ENCODE data around the gene CIDEC.
"Not testable (repeated sequence)": the region's sequence is repeated elsewhere in the genome, so short reads cannot be mapped to it uniquely, and the experiment has no call there.

CIDEC gene

DNA sequence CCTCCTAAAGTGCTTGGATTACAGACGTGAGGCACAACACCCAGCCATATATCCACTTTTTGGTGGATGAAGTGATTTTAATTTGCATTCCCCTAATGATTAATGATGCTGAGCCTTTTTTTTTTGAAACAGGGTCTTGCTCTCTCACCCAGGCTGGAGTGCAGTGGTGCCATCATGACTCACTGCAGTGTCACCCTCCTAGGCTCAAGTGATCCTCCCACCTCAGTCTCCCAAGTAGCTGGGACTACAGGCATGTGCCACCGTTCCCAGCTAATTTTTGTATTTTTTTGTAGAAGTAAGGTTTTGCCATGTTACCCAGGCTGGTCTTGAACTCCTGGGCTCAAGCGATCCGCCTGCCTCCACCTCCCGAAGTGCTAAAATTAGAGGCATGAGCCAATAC, 8.0 kb downstream of the CIDEC start:
- DNase-seq, result not testable (repeated sequence)

DNA sequence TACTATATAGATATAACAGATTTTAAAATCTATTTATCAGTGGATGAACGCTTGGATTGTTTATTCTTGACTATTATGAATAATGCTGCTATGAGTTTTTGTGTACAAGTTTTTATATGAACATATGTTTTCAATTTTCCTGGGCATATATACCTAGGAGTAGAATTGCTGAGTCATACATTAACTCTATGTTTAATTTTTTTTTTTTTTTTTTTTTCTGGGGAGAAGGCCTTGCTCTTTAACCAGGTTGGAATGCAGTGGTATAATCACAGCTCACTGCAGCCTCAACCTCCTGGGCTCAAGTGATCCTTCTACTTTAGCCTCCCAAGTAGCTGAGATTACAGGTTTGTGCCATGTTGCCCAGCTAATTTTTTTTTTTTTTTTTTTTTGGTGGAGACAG, 9.1 kb downstream of the CIDEC start:
- no peak for DNase-seq

DNA sequence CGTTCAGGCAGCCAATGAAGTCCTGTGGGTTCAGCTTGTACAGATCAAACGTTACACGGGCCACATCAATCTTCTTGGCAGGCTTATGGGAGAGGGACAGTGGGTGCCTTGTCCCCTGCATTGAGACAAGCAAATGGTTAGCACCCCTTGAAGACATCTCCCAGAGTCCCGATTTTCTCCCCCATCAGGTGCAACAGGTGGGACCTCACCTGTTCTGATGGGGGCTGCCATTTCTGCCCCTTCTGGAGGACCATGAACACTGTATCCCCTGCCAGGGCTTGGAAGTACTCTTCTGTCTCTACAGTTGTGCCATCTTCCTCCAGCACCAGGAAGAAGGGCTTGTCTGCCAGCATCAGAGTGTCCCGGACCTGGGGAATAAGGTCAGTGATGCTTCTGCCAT, 10.1 kb downstream of the CIDEC start:
- no peak for DNase-seq

DNA sequence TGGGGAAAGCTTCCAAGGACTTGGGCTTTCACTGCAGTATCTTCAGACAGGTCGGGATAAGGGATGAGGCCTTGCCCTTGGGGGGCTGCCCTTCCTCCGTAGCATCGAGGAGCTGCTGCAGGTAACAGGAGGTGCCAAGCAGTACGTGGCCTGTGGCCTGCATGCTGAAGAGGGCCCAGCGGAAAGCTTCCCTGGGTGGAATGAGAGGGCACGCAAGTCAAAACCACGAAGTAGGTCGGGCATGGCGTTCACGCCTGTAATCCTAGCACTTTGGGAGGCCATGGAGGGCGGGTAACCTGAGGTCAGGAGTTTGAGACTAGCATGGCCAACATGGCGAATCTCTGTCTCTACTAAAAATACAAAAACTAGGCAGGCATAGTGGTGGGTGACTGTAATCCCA, 12.9 kb downstream of the CIDEC start:
- no peak for DNase-seq

DNA sequence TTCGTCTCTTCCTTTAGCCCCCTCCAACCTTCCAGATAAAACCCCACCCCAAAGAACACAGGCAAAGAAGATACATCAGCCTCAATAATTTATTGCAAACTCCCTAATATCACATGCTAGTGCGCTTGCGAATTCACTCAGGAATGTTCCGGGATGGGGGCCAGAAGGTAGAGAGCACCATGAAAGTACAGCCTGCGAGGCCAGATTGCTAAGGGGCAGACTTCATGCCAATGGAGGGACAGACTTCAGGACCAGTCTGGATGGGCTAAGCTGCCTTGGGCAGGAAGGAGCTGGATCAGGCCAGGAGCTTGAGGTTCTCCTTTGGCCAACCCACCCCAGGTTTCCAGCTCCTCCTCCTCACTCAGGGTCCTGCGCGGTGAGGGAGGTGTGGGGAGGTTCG, 13.4 kb downstream of the CIDEC start:
- DNase-seq, result no peak

DNA sequence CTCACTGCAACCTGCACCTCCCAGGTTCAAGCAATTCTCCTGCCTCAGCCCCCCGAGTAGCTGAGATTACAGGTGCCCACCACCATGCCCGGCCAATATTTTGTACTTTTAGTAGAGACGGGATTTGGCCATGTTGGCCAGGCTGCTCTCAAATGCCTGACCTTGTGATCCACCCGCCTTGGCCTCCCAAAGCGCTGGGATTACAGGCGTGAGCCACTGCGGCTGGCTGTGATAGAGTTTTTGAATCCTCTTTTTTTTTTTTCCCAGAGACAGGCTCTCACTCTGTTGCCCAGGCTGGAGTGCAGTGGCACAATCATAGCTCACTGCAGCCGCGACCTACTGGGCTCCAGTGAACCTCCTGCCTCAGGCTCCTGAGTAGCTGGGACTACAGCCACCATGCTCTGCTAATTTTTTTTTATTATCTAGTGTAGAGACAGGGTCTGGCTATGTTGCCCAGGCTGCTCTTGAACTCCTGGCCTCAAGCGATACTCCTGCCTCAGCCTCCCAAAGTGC, 14.9 kb downstream of the CIDEC start:
- DNase-seq, result not testable (repeated sequence)

DNA sequence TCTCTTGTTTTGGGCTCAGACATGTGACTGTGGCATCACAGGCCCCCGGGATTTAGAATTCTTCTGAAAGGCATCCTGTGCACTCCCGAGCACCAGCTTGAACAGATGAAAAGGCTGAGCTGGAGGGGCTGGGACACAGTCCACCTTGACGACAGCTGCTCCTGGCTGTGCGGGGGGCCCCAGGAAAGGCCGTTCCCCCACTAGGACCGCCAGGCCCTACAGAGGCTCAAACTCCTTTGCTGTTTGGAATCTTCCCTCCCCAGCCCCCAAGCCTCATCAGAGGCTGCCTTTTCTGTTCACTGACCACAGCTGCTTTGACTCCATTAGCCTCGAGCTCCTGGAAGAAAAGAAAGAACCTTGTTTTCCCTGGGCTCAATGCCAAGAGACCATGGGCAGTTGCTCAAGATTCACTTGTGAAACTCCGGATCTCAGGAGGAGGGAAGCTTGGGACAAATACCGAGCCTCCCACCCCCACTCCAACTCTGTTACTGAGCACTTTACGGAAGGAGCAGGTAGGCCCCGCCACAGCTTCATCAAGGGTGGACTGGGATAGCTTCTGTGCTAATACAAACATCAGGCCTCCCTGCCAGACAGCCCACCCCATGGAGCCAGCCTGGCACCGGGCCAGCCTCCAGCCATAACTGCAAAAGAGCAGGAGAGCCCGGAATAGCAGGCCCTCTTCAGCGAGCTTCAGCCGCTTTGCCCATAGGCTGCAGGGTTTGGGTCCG, 15.7 kb downstream of the CIDEC start:
- DNase-seq, result no peak

DNA sequence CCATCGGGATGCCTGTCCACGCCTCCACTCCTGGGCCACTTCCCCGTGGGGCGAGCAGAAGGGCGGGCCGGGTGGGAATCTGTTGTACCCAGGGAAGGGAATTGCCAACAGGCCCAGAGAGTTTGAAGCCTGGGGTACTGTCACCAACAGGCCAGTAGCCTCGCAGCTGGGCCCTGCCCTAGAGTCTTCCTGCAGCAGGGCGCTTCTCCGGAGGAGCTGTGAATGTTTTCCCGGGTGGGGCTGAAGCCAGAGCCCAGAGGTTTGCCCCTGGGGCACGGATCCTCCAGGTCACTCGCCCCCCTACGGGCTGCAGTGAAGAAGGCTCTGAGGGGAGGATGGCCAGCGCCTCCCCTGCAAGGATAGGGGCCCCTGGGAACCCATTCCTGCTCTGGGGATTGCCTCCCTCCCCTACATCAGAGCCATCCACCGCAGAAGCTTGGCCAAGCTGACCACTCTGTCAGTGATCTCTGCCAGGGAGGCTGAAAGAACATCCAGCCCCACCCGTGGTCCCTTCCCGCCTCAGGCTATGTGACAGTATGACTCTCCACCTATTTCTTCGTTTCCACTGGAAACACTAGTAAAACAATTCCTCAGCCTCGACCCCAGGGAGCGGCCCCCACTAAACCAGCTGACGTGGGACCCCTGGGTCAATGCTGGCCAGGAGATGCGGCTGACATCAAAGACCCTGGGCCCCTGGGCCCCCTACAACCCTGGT, 16.8 kb downstream of the CIDEC start:
- no peak for DNase-seq

DNA sequence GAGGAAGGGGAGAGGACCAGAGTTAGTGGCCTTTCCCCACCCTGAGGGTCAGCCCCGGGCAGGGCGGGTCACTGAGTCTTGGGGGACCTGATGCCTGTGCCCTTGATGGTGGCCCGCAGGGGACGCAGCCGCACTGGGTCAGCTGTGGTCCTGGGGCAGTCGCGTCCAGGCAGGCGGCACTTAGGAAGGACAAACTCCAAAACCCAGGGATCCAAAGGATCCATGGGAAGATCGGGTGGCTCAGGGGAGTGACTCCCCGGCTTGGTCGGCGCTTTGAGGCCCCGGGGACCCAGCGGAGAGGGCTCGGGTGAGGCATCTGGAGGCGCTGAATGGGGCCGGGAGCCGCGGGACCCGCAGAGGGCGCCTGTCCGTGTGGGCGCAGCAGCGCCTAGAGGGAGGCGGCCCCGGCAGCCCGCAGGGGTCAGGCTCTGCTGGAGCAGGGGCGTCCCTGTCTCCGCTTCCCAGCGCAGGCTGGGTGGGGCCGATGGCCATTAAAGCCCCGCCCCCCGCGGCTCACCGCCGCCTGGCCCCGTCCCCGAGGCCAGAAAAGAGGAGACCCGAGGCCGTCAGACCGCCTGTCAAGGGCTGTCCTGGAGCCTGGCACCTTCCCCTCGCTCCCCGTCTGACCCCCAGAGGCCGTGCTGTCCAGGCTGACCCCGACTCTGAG, 17.5 kb downstream of the CIDEC start:
- DNase-seq, result peak; percentile 30 to 33

DNA sequence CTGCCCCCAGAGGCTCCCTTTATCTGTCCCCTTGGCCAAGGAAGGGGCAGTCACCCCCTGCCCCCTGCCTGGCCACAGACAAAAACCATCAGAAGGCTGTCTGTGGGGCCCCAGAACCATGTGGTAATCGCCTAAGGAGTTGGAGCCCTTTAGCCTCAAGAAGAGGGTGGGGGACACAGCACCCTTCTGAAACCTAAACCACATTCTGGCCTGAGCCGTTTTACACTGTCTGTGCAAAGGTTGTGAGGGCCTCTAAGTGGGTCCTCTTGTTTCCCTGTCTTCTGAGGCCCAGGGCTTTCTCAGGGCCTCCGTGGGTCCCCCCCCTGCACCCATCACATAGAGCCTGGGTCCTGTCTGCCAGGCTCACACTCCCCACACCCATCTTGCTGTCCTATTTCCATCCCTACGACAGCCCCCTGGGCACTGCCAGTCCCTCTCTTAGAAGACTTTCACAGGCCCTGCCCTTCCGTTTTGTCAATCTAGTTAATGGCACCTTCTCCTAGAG, 18.4 kb downstream of the CIDEC start:
- no peak for DNase-seq

DNA sequence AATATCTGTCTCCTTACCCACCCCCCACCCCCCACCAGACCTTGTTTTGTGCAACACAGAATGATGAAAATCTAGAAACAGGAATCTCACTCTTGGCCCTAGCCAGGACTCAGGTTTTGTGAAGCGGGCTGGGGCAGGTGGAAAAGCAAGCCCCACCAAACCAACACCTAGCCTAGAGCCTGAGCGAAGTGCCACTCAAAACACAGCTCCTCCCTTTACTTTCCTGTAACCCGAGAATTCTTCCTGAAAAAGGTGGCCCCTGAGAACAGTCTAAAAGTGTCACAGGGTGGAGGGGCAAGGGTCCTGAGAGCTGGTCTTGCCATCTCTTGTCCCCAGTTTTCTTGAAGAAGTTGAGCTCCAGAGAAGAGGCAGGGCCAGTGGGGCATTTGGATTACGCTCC, 18.9 kb downstream of the CIDEC start:
- no peak for DNase-seq

DNA sequence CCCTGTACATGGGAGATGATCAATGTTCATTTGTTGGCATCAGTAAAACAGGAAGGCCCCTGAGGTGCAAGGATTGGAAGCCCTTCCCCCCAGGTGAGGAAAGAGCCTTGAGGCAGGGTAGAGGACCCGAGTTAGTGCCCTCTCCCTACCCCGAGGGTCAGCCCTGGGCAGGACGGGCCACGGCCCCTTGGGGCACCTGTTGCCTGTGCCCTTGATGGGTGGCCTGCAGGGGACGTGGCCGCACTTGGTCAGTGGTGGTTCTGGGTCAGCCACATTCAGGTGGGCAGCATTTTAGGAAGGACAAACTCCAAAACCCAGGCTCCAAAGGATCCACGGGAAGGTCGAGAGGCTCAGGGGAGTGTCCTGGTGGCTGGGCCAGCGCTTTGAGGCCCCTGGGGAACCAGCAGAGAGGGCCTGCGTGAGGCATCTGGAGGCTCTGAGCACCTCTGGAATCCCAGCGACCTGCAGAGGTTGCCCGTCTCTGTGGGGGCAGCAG, 20.5 kb downstream of the CIDEC start:
- DNase-seq, result no peak

DNA sequence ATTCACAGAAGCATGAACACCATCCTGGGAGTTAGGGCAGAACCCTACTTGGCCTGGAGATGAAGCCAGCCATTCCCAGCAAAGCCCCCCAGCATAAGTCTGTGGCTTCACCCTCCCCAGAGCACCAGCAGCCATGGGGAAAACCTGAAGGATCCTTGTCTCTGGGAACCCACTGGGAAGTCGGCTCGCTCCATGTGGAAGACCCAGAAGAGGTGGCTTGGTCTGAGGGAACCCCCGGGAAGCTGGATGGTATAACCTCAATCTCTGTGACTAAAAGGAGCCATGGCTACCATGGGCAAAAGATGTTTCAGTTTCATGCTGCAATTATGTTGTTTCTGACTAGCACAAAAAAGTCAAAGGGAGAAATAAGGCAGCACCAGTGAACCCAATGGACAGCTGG, 24.5 kb downstream of the CIDEC start:
- DNase-seq, result no peak

DNA sequence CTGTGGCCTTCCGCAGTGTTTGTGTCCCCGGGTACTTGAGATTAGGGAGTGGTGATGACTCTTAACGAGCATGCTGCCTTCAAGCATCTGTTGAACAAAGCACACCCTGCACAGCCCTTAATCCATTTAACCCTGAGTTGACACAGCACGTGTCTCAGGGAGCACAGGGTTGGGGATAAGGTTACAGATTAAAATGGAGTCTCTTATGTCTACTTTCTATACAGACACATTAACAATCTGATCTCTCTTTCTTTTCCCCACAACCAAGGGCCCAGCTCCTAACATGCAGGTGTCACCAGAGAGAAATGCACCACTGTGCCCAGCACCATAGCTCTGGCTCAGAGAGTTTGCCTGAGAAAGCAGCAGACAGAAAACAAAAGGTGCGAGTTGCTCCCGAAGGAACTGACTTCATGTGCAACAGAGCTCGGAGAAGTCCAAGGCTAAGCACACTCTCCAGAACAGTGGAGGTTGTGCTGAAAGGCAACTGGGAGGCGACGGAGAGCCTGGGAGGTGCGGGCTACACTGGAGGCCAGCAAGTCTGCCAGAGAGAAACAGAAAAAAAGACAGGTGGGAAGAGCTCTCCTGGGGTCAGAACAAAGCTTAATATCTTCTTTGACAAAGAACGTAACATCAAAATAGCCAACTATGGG, 25.6 kb downstream of the CIDEC start:
- not testable (repeated sequence) for DNase-seq

DNA sequence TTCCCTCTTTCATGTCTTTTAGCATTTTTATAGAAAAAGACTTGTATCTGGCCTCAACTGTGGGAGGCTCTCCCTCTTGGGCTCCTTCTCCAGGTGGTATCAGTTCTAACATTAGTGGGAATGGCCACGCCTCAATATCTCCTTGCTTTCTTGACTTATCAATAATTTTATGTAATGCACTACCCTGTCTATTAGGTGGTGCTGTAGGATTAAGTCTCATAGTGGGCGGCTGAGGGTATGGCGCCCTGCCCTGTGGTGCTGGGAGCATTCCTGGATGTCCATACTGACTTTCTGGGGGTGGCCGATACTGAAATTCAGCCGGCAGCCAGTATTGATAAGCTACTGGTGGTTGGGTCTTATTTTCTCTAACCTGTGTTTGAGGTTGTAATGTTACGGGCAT, 27.5 kb downstream of the CIDEC start:
- DNase-seq, result no peak

DNA sequence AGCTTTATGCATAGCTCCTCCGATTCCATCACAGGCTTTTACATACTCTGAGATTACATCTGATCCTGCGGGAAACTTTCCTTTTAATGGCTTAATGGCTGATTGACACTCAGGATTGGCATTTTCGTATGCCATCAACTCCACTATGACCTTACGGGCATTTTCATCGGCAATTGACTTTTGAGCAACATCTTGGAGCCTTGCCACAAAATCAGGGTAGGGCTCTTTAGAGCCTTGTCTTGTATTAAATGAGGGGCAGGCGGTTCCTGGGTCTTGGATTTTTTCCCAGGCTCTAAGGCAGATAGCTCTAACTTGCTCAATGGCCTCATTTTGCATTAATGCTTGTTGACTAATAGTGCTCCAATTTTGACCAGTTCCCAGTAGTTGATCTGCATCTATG, 28.1 kb downstream of the CIDEC start:
- not testable (repeated sequence) for DNase-seq

DNA sequence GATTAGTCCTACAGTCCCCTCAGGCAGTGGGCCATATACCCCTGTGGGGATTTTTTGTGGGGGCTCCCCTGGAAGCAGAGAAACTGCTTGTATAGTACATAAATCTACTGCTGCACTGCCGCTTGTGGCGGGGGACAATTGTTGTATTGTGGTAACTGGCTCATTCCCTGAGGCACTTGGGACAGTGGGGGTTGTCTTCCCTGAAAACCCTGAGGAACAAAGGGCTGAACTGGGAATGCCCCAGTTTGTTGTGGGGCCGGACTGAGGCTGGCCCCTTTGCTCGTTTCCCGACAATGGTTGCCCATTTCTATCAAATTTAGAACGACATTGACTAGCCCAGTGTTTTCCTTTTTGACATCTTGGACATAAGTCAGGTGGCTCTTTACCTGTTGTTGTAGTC, 28.7 kb downstream of the CIDEC start:
- DNase-seq, result not testable (repeated sequence)

DNA sequence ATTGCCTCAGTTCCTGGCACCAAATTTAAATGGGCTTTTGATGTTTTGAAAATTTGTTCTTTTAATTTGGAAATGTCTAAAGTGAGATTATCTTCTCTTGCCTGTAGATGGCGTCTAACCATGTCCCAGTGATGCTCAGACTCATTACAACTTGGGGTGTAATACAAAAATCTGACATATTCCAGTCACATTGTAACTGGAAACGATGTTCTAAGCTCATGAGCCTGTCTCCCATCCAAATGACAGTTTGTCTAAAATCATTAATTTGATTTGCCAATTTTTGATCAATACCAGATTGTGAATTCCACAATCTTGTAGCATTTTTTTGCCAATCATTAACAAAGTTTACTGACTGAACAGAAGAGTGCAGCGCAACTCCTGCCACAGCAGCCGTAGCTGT, 31.2 kb downstream of the CIDEC start:
- DNase-seq, result not testable (repeated sequence)

DNA sequence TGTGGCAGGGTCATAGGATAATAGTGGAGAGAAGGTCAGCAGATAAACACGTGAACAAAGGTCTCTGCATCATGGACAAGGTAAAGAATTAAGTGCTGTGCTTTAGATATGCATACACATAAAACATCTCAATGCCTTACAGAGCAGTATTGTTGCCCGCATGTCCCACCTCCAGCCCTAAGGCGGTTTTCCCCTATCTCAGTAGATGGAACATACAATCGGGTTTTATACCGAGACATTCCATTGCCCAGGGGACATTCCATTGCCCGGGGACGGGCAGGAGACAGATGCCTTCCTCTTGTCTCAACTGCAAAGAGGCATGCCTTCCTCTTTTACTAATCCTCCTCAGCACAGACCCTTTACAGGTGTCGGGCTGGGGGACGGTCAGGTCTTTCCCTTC, 32.2 kb downstream of the CIDEC start:
- DNase-seq, result not testable (repeated sequence)

DNA sequence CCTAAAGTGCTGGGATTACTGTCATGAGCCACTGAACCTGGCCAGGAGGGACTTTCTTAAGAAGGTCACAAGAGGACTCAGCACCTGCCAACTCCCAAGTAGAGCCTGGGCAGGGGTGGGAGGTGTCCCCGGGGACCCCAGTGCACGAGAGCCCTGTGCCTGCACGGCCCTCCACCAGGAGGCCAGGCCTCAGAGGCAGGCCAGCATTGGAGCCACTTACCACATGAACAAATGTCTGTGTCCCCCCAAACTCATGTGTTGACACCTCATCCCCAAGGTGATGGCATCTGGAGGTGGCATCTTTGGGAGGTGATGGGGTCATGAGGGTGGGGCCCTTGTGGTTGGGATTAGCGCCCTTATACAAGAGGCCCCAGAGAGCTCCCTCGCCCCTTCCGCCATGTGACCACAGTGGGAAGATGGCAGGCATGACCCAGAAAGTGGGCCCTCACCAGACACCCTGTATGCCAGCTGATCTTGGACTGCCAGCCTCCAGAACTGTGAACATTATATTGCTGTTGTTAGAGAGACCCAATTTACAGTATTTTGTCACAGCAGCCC, 33.0 kb downstream of the CIDEC start:
- no peak for DNase-seq

DNA sequence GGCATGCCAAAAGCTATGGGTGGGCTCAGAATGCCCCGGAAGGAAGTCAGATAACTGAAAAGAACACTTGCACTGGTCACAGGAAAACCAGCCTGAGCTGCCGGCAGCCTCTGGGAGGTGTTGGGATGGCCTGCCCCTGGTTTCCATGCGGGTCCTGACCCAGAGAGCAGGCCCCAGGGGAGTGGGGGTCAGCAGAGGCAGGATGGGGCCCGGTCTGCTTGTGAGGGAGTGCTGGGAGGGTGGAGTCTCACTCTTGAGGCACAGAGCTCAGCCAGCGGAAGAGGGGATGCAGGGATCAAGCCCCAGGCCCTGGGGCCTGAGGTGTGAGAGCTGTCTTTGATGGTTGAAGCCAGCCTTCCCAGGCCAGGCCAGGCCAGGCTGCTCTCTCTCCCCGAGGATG, 33.8 kb downstream of the CIDEC start:
- DNase-seq, result no peak

DNA sequence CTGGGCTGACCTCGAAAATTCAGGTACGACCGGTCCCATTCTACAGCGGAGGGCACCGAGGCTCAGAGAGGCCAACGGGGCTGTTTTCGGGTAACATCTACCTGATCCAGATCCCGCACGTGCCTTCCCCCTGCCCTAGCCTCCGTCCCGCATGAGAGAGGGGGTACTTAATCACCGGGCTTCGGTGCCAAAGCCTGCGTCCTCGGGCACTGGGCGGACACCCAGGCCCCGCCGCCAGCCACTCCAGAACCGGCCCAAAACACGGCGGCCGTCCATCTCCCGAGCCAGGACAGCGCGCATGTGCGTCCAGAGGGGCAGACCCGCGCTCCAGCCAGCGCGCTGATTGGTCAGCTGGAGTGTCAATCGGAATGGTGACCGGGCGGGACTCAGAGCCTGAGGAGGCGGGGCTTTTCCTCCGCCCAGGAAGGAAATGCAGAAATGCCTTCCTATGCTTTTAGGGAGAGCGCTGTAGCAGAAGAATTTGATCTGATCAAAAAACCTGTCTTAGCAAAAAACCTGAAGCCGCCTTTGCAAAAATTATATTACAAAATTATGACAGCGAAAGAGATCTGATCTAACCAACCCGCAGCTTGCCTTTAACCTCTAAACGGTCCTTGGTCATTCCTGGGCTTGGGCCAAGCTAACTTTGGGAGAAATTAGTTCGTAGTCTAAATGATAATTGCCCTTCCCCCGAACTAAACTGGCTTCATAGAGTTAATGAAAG, 36.2 kb downstream of the CIDEC start, which contains the start of gene RPUSD3:
Gene RPUSD3 (minus strand): TSS at position 294 of the 724 bp plus-strand sequence. CDS start 18 bp downstream, at position 276.
- DNase-seq, result peak; percentile 98

Measured in activated CD4-positive, alpha-beta T cell treated with anti-CD3 and anti-CD28 coated beads, Interleukin-2, amount 50 U/mL, for 48 hours (primary cell).